Astrocyte (in vitro differentiated cells and primary cell): ENCODE measurements around the gene VAV2. TPM values are rescaled to one million over a fixed set of nuclear protein-coding genes. Genes with fewer than 3 reads are reported as not detected.

Experiments used
- DNase-seq: peaks from one replicate; pipeline ENCODE4 v3.0.0-alpha.2; 2010; ENCODE audit warnings: low read depth
- FAIRE-seq: peaks from 2 replicates; lab custom pipeline; 2011; peaks lifted over from hg19 to GRCh38; lab: Jason Lieb, UNC
- H2AFZ ChIP-seq: 2 replicates; pipeline ENCODE4 v1.6.0; 2012; ENCODE audit warnings: low read depth, low read length, inconsistent platforms
- H3K27ac ChIP-seq: 2 replicates; pipeline ENCODE4 v1.5.1; 2011; ENCODE audit warnings: low read depth, low read length, inconsistent platforms
- H3K27me3 ChIP-seq: 2 replicates; pipeline ENCODE4 v1.6.0; 2011; ENCODE audit warnings: low read length, inconsistent platforms; ENCODE audit not compliant: insufficient read depth
- H3K36me3 ChIP-seq: 2 replicates; pipeline ENCODE4 v1.5.1; 2011; ENCODE audit warnings: low read length, inconsistent platforms; ENCODE audit not compliant: insufficient read depth
- H3K4me1 ChIP-seq: 2 replicates; pipeline ENCODE4 v1.5.1; 2011; ENCODE audit warnings: low read length, inconsistent platforms; ENCODE audit not compliant: insufficient read depth
- H3K4me2 ChIP-seq: 2 replicates; pipeline ENCODE4 v1.6.0; 2012; ENCODE audit warnings: low read length, inconsistent platforms
- H3K4me3 ChIP-seq: 2 replicates; pipeline ENCODE4 v1.5.1; 2011; ENCODE audit warnings: low read depth, mild to moderate bottlenecking, low read length, inconsistent platforms; ENCODE audit not compliant: insufficient read depth
- H3K79me2 ChIP-seq: 2 replicates; pipeline ENCODE4 v1.6.0; 2012; ENCODE audit warnings: mild to moderate bottlenecking, low read length, inconsistent platforms; ENCODE audit not compliant: insufficient read depth
- H3K9ac ChIP-seq: 2 replicates; pipeline ENCODE4 v1.6.0; 2012; ENCODE audit warnings: mild to moderate bottlenecking, low read length, inconsistent platforms
- H3K9me3 ChIP-seq: 2 replicates; pipeline ENCODE4 v1.5.1; 2012; ENCODE audit warnings: low read depth, mild to moderate bottlenecking, low read length, inconsistent platforms; ENCODE audit not compliant: insufficient read depth
- H4K20me1 ChIP-seq: 2 replicates; pipeline ENCODE4 v1.6.0; 2012; ENCODE audit warnings: low read length, inconsistent platforms; ENCODE audit not compliant: insufficient read depth
- H3K27ac Mint-ChIP-seq: one replicate; pipeline ENCODE4 v1.8.0; 2021; ENCODE audit warnings: mild to moderate bottlenecking, mixed read lengths; ENCODE audit not compliant: unreplicated experiment
- H3K27me3 Mint-ChIP-seq: one replicate; pipeline ENCODE4 v1.8.0; 2021; ENCODE audit warnings: low read depth, mixed read lengths; ENCODE audit not compliant: unreplicated experiment
- H3K36me3 Mint-ChIP-seq: one replicate; pipeline ENCODE4 v1.8.0; 2021; ENCODE audit warnings: low read depth, mixed read lengths; ENCODE audit not compliant: unreplicated experiment
- H3K4me1 Mint-ChIP-seq: one replicate; pipeline ENCODE4 v1.8.0; 2021; ENCODE audit warnings: low read depth, mixed read lengths; ENCODE audit not compliant: unreplicated experiment
- H3K4me3 Mint-ChIP-seq: one replicate; pipeline ENCODE4 v1.8.0; 2021; ENCODE audit warnings: mild to moderate bottlenecking, moderate library complexity, mixed read lengths; ENCODE audit not compliant: unreplicated experiment
- H3K9me3 Mint-ChIP-seq: one replicate; pipeline ENCODE4 v1.8.0; 2021; ENCODE audit warnings: mild to moderate bottlenecking, mixed read lengths; ENCODE audit not compliant: unreplicated experiment
- EZH2 ChIP-seq: IDR thresholded peaks from 2 replicates; pipeline ENCODE4 v1.6.1; 2012; ENCODE audit warnings: mild to moderate bottlenecking, low read length, inconsistent platforms; ENCODE audit not compliant: insufficient read depth
- total RNA-seq: library from RNA; stranded (reverse); gene quantifications from 2 replicates; pipeline ENCODE4 v1.2.1, GENCODE V29; 2021
- TF ChIP-seq, protein P1 (sequence below): IDR thresholded peaks from 2 replicates; pipeline ENCODE4 v1.5.1; 2011; ENCODE audit warnings: low read depth, mild to moderate bottlenecking, inconsistent platforms, low read length, moderate library complexity; ENCODE audit not compliant: insufficient read depth

VAV2 gene
- total RNA-seq, 1 donor from 2014 or later = 36.5 TPM

DNA sequence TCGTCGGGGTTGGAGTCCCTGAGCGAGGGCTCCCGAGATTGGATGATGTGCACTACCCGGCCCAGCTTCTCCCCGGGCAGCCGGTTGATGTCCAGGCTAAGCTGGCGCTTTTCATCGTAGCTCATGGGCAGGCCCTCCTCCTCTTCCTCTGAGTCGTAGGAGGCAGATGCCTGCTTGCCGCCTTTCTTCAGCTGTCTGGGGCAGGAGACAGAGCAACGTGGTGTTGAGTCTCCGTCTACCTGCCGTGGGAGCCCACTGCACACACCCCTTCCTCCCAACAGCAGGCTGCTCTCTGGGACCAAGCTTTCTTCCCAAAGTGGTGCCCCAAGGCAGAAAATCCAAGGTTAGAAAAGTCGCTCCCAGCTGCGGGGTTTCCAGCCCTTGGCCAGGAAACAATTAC lies 44.0 kb upstream of the VAV2 start:
- Histone ChIP-seq H4K20me1 (peaks cover 22% of the 10 kb centered on the region), H2AFZ (no peak overlapping the region), H3K4me3 (no peak overlapping the region), H3K9ac (no peak overlapping the region), H3K4me1 (no peaks in the 10 kb centered on the region), H3K36me3 (peaks cover 11% of the 10 kb centered on the region), H3K4me2 (no peak overlapping the region), H3K9me3 (no peaks in the 10 kb centered on the region), H3K79me2 (no peaks in the 10 kb centered on the region), H3K27ac (no peak overlapping the region), H3K27me3 (no peaks in the 10 kb centered on the region)
- H3K36me3 Mint-ChIP-seq = peaks cover 33% of the 10 kb centered on the region
- H3K4me3 Mint-ChIP-seq = no peak overlapping the region
- no peaks in the 10 kb centered on the region for H3K4me1 Mint-ChIP-seq
- no peak overlapping the region for H3K27ac Mint-ChIP-seq
- FAIRE-seq (no peak), DNase-seq (no peak)
- TF ChIP-seq EZH2 = no peak
- TF ChIP-seq, protein P1, sequence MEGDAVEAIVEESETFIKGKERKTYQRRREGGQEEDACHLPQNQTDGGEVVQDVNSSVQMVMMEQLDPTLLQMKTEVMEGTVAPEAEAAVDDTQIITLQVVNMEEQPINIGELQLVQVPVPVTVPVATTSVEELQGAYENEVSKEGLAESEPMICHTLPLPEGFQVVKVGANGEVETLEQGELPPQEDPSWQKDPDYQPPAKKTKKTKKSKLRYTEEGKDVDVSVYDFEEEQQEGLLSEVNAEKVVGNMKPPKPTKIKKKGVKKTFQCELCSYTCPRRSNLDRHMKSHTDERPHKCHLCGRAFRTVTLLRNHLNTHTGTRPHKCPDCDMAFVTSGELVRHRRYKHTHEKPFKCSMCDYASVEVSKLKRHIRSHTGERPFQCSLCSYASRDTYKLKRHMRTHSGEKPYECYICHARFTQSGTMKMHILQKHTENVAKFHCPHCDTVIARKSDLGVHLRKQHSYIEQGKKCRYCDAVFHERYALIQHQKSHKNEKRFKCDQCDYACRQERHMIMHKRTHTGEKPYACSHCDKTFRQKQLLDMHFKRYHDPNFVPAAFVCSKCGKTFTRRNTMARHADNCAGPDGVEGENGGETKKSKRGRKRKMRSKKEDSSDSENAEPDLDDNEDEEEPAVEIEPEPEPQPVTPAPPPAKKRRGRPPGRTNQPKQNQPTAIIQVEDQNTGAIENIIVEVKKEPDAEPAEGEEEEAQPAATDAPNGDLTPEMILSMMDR = no peak
- no peaks in the 10 kb centered on the region for H3K27me3 Mint-ChIP-seq
- H3K9me3 Mint-ChIP-seq = no peaks in the 10 kb centered on the region

- peaks cover 11% of the 10 kb centered on the region for H3K36me3 ChIP-seq
- FAIRE-seq = no peak
Measured at GRCh38 chr9:134035041-134036039, 43.2 kb upstream of the VAV2 start.

More at GRCh38 chr9:134035041-134036039, 43.2 kb upstream of the VAV2 start:
- Mint-ChIP-seq H3K4me1 (no peaks in the 10 kb centered on the region), H3K9me3 (no peaks in the 10 kb centered on the region), H3K27me3 (no peaks in the 10 kb centered on the region), H3K27ac (no peak overlapping the region), H3K36me3 (peaks cover 33% of the 10 kb centered on the region), H3K4me3 (no peak overlapping the region)
- Histone ChIP-seq H3K79me2 (no peaks in the 10 kb centered on the region), H2AFZ (no peak overlapping the region), H4K20me1 (peaks cover 22% of the 10 kb centered on the region), H3K27ac (no peak overlapping the region), H3K4me1 (no peaks in the 10 kb centered on the region), H3K9ac (no peak overlapping the region), H3K9me3 (no peaks in the 10 kb centered on the region), H3K4me2 (no peak overlapping the region), H3K4me3 (no peak overlapping the region), H3K27me3 (no peaks in the 10 kb centered on the region)
- TF ChIP-seq EZH2 = no peak
- TF ChIP-seq, protein P1 = no peak
- no peak for DNase-seq
